PC-9 (cell line): Measurements from ENCODE around the gene UBE4B. TPM values are rescaled to one million over a fixed set of nuclear protein-coding genes. Genes with fewer than 3 reads are reported as not detected.
"Not testable (repeated sequence)": the region's sequence is repeated elsewhere in the genome, so short reads cannot be mapped to it uniquely, and the experiment has no call there.

Source experiments
- BruUV-seq: library from RNA; stranded (reverse); fragments of 400-500 nt; replicated peaks from 2 replicates; lab custom pipeline; 2021; lab: Mats Ljungman, UMichigan
- CTCF ChIA-PET: fragments of 300-600 bp; sonication (Branson Sonifier 250); formaldehyde crosslinking; loops from one replicate; lab custom pipeline; 2022; ENCODE audit warnings: antibody characterized with exemption; lab: Charles Lee
- POLR2A ChIA-PET: fragments of 300-600 bp; sonication (Branson Sonifier 250); formaldehyde crosslinking; loops from one replicate; lab custom pipeline; 2022; ENCODE audit warnings: antibody characterized with exemption; ENCODE audit not compliant: unreplicated experiment; lab: Charles Lee
- DNase-seq, 2 experiments: peaks; one replicate each; pipeline versions ENCODE4 v3.0.0 to v3.0.0-alpha.2; 2015 to 2022; ENCODE audit warnings: mixed read lengths in 1 of 2
- H2AFZ ChIP-seq: fragments of 200-600 bp; sonication (generic); 2 replicates; pipeline ENCODE4 v1.8.1; 2017; ENCODE audit warnings: antibody characterized with exemption
- H3F3A ChIP-seq: fragments of 200-600 bp; sonication (generic); 2 replicates; pipeline ENCODE4 v1.8.1; 2017; ENCODE audit warnings: antibody characterized with exemption, mild to moderate bottlenecking, low read depth; ENCODE audit not compliant: insufficient read depth
- H3K27ac ChIP-seq: fragments of 200-600 bp; sonication (generic); 2 replicates; pipeline ENCODE4 v1.6.1; 2016; ENCODE audit warnings: mixed run types
- H3K27me3 ChIP-seq: fragments of 200-600 bp; sonication (generic); 2 replicates; pipeline ENCODE4 v1.6.1; 2016; ENCODE audit warnings: low read depth, mixed run types; ENCODE audit not compliant: insufficient read depth
- H3K36me3 ChIP-seq: fragments of 200-600 bp; sonication (generic); 2 replicates; pipeline ENCODE4 v1.6.1; 2016; ENCODE audit warnings: low read depth, mixed run types
- H3K4me1 ChIP-seq: fragments of 200-600 bp; sonication (generic); replicated peaks from 2 replicates; pipeline ENCODE4 v1.6.1; 2016; ENCODE audit warnings: mixed run types; ENCODE audit not compliant: insufficient read depth
- H3K4me2 ChIP-seq: fragments of 200-600 bp; sonication (generic); 2 replicates; pipeline ENCODE4 v1.6.1; 2017; ENCODE audit warnings: mixed run types
- H3K4me3 ChIP-seq: fragments of 200-600 bp; sonication (generic); 2 replicates; pipeline ENCODE4 v1.6.1; 2016; ENCODE audit warnings: mixed run types
- H3K79me2 ChIP-seq: fragments of 200-600 bp; sonication (generic); 2 replicates; pipeline ENCODE4 v1.6.1; 2017; ENCODE audit warnings: low read depth, mixed run types
- H3K9me2 ChIP-seq: fragments of 200-600 bp; sonication (generic); 2 replicates; pipeline ENCODE4 v1.8.1; 2017; ENCODE audit warnings: mild to moderate bottlenecking; ENCODE audit not compliant: insufficient read depth
- H3K9me3 ChIP-seq: fragments of 200-600 bp; sonication (generic); 2 replicates; pipeline ENCODE4 v1.8.1; 2016; ENCODE audit warnings: low read depth; ENCODE audit not compliant: insufficient read depth
- H4K20me1 ChIP-seq: fragments of 200-600 bp; sonication (generic); 2 replicates; pipeline ENCODE4 v1.8.1; 2017; ENCODE audit not compliant: insufficient read depth
- CTCF ChIP-seq: fragments of 200-600 bp; sonication (generic); conservative IDR thresholded peaks from 2 replicates; pipeline ENCODE4 v1.6.1; 2017; ENCODE audit warnings: mixed run types, antibody characterized with exemption, mild to moderate bottlenecking, moderate library complexity
- EZH2 ChIP-seq: fragments of 200-600 bp; sonication (generic); IDR thresholded peaks from 2 replicates; pipeline ENCODE4 v1.8.0; 2017; ENCODE audit warnings: antibody characterized with exemption, low read depth
- intact Hi-C: fragments of 100-400 bp; cut with micrococcal nuclease; formaldehyde crosslinking; loops from one replicate; pipeline ENCODE4 v1.10.0; 2022; ENCODE audit not compliant: unreplicated experiment
- total RNA-seq: library from RNA; stranded (reverse); gene quantifications from 2 replicates; pipeline ENCODE4 v1.2.3, GENCODE V29; 2021

UBE4B gene
- total RNA-seq, 1 experiment from 2014 or later: 59.1 TPM

GRCh38 chr1:10217748-10218441, 185.1 kb downstream of the UBE4B start:
- Histone ChIP-seq H3F3A (no peaks in the 10 kb centered on the region), H3K27me3 (no peaks in the 10 kb centered on the region), H3K9me2 (no peaks in the 10 kb centered on the region), H3K79me2 (peaks cover 33% of the 10 kb centered on the region), H3K9me3 (no peaks in the 10 kb centered on the region), H3K36me3 (no peaks in the 10 kb centered on the region), H3K4me2 (no peak overlapping the region), H3K4me3 (no peak overlapping the region), H2AFZ (no peak overlapping the region), H3K27ac (no peak overlapping the region), H3K4me1 (no peaks in the 10 kb centered on the region), H4K20me1 (no peaks in the 10 kb centered on the region)
- ChIA-PET POLR2A (no interaction called here), CTCF (no interaction called here)
- no peak for TF ChIP-seq CTCF
- no peak for TF ChIP-seq EZH2
- no peak for DNase-seq
- intact Hi-C loops: no loop called here
- no TSS peak for BruUV-seq

GRCh38 chr1:10220200-10220599, 187.4 kb downstream of the UBE4B start:
- Histone ChIP-seq H3F3A (no peaks in the 10 kb centered on the region), H3K27me3 (no peaks in the 10 kb centered on the region), H3K79me2 (peaks cover 24% of the 10 kb centered on the region), H3K36me3 (no peaks in the 10 kb centered on the region), H3K9me2 (no peaks in the 10 kb centered on the region), H3K4me3 (no peak overlapping the region), H4K20me1 (no peaks in the 10 kb centered on the region), H3K27ac (no peak overlapping the region), H2AFZ (no peak overlapping the region), H3K4me2 (no peak overlapping the region), H3K9me3 (no peaks in the 10 kb centered on the region), H3K4me1 (no peaks in the 10 kb centered on the region)
- ChIA-PET CTCF (no interaction called here), POLR2A (no interaction called here)
- intact Hi-C loops: no loop called here
- no peak for DNase-seq
- no peak for TF ChIP-seq EZH2
- no peak for TF ChIP-seq CTCF
- no TSS peak for BruUV-seq

GRCh38 chr1:10220657-10221056, 187.9 kb downstream of the UBE4B start:
- H3K9me2 ChIP-seq, BruUV-seq, H3K4me1 ChIP-seq, H3F3A ChIP-seq, DNase-seq, H3K36me3 ChIP-seq, CTCF ChIA-PET, H3K27me3 ChIP-seq, H3K27ac ChIP-seq, POLR2A ChIA-PET, H3K9me3 ChIP-seq, H2AFZ ChIP-seq, H3K4me3 ChIP-seq, H4K20me1 ChIP-seq, intact Hi-C loops, H3K4me2 ChIP-seq: not testable (repeated sequence)
- H3K79me2 ChIP-seq: peaks cover 24% of the 10 kb centered on the region

- Histone ChIP-seq H3F3A (no peaks in the 10 kb centered on the region), H3K27ac (no peak overlapping the region), H3K4me1 (no peaks in the 10 kb centered on the region), H3K9me3 (no peaks in the 10 kb centered on the region), H3K79me2 (peaks cover 24% of the 10 kb centered on the region; the same call in 1 of the 2 replicates), H3K4me3 (no peak overlapping the region), H2AFZ (no peak overlapping the region), H3K4me2 (no peak overlapping the region), H3K36me3 (no peaks in the 10 kb centered on the region), H3K9me2 (no peaks in the 10 kb centered on the region), H3K27me3 (no peaks in the 10 kb centered on the region), H4K20me1 (no peaks in the 10 kb centered on the region)
- POLR2A ChIA-PET: no interaction called here
- BruUV-seq: no TSS peak
- CTCF ChIA-PET: no interaction called here
- DNase-seq: no peak
- no peak for TF ChIP-seq EZH2
- TF ChIP-seq CTCF: no peak
- intact Hi-C loops: no loop called here
Measured at GRCh38 chr1:10225573-10225972, 192.8 kb downstream of the UBE4B start.
